DOHH2 (cell line): ENCODE data around the gene SPP2.

Source experiments
- EZH2phosphoT487 ChIP-seq: fragments of 200-600 bp; sonication (generic); IDR thresholded peaks from 2 replicates; pipeline ENCODE4 v1.6.1; 2017; ENCODE audit warnings: borderline replicate concordance, mild to moderate bottlenecking, antibody characterized with exemption, low read length, moderate library complexity, mixed read lengths
- TF ChIP-seq, protein P1 (sequence below): fragments of 200-600 bp; sonication (generic); IDR thresholded peaks from one replicate; pipeline ENCODE4 v1.5.1; 2014; ENCODE audit warnings: antibody characterized with exemption, mild to moderate bottlenecking, low read depth, low read length; ENCODE audit not compliant: poor library complexity, severe bottlenecking

DNA sequence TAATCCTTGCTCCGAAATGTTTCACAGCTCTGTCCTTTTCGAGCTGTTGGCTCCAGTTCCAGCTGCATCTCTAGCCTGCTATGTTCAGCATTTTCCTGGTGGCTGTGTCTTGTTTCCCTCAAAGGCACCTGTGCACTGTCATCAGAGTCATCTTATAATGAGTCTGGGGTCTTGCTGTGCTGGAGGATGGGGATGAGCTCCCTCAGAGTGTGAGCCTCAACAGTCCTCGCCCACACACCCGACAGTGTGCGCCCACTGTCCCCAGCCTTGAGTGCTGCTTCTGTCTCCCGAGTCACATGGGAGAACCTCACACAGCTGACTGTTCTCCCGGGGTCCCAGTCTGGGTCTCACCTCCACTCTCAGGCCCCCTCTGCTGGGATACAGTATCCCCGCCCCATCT is 25.4 kb downstream of the SPP2 start:
- TF ChIP-seq, protein P1, sequence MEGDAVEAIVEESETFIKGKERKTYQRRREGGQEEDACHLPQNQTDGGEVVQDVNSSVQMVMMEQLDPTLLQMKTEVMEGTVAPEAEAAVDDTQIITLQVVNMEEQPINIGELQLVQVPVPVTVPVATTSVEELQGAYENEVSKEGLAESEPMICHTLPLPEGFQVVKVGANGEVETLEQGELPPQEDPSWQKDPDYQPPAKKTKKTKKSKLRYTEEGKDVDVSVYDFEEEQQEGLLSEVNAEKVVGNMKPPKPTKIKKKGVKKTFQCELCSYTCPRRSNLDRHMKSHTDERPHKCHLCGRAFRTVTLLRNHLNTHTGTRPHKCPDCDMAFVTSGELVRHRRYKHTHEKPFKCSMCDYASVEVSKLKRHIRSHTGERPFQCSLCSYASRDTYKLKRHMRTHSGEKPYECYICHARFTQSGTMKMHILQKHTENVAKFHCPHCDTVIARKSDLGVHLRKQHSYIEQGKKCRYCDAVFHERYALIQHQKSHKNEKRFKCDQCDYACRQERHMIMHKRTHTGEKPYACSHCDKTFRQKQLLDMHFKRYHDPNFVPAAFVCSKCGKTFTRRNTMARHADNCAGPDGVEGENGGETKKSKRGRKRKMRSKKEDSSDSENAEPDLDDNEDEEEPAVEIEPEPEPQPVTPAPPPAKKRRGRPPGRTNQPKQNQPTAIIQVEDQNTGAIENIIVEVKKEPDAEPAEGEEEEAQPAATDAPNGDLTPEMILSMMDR = no peak
- TF ChIP-seq EZH2phosphoT487 = no peak
